Measurements from ENCODE around the gene PROC.

The PROC gene

GRCh38 chr2:127413200-127413599, 5.0 kb upstream of the PROC start:
- Histone ChIP-seq H3K27ac (ENCODE audit: low read depth, low read length) (no peak overlapping the region), H3K4me1 (ENCODE audit: control insufficient read depth in 5 of 5, insufficient read depth in 5 of 5, low read length in 5 of 5) (peaks cover 3 to 40% (median 35%) of the 10 kb centered on the region in 5 donors), H3K27me3 (ENCODE audit: control insufficient read depth in 5 of 5, insufficient read depth in 4 of 5, low read length in 5 of 5) (peaks cover 0 to 11% (median 0%) of the 10 kb centered on the region in 5 donors), H3K9ac (ENCODE audit: low read length in 5 of 5) (no peak overlapping the region), H3K36me3 (ENCODE audit: control insufficient read depth in 5 of 5, insufficient read depth in 5 of 5, low read length in 5 of 5) (no peaks in the 10 kb centered on the region), H3K9me3 (ENCODE audit: control insufficient read depth in 5 of 5, low read length in 5 of 5) (no peaks in the 10 kb centered on the region), H3K4me3 (ENCODE audit: low read depth in 1 of 5, low read length in 5 of 5) (no peak overlapping the region)

DNA sequence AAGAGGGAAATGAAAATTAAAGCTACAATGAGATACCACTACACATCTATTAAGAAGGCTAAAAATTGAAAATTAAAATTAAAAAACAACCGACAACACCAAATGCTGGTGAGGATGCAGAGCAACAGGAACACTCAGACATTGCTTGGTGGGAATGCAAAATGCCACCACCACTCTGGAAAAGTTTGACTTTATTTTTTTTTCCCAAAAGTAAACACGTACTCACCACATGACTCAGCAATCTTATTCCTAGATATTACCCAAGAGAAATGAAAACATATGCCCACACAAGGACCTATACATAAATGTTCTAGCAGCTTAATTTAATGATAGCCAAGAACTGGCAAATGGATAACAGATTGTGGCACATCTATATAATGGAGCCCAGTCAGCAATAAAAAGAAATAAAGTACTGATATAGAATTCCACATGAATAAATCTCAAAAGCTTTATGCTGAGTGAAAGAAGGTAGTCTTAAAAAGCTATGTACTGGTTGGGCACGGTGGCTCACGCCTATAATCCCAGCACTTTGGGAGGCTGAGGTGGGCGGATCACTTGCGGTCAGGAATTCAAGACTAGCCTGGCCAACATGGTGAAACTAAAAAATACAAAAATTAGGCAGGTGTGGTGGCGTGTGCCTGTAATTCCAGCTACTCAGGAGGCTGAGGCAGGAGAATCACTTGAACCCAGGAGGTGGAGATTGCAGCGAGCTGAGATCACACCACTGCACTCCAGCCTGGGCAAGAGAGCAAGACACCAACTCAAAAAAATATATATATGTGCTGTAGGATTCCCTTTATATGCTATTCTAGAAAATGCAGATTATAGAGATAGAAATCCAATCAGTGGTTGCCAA, 4.2 kb upstream of the PROC start:
- Histone ChIP-seq H3K4me3 (ENCODE audit: low read depth in 1 of 5, low read length in 5 of 5) (no peak overlapping the region), H3K27ac (ENCODE audit: low read depth, low read length) (no peak overlapping the region), H3K4me1 (ENCODE audit: control insufficient read depth in 5 of 5, insufficient read depth in 5 of 5, low read length in 5 of 5) (peaks cover 3 to 33% (median 30%) of the 10 kb centered on the region in 5 donors), H3K9me3 (ENCODE audit: control insufficient read depth in 5 of 5, low read length in 5 of 5) (no peaks in the 10 kb centered on the region), H3K9ac (ENCODE audit: low read length in 5 of 5) (no peak overlapping the region), H3K36me3 (ENCODE audit: control insufficient read depth in 5 of 5, insufficient read depth in 5 of 5, low read length in 5 of 5) (no peaks in the 10 kb centered on the region), H3K27me3 (ENCODE audit: control insufficient read depth in 5 of 5, insufficient read depth in 4 of 5, low read length in 5 of 5) (peaks cover 0 to 11% (median 0%) of the 10 kb centered on the region in 5 donors)

DNA sequence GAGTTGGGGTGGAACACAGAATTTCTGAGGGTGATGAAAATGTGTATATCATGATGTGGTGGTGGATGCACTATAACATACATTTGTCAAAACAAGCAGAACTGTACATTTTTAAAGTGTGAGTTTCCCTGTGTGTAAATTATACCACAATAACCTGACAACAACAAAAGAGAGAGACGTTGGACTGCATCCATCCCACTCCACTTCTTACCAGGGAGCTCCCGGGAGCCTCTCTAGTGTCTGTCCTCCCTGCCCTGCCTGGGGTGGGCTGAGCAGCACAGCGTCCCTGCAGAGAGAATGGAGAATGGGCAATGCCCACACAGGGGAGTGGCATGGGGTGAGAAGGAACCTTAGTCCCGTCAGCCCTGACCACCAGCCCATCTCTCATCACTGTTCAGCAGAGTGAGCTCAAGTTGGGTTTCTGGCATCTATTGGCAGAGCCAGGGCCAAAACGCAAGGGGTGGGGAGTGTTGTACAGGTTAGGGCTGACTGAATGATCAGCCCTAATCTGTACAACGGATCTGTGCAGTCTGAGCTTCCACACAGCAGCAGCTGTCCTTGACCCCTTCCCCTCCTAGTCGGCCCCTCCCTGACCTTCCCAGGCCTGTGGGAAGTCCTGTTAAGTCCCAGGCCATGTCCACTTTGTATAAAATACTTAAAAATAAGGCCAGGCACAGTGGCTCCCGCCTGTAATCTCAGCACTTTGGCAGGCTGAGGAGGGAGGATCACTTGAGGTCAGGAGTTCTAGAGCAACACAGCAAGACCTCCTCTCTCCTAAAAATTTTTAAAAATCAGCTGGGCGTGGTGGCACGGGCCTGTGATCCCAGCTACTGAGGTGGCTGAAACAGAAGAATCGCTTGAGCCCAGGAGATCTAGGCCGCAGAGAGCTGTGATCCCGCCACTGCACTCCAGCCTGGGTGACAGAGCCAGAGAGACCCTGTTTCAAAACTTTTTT, 3.3 kb upstream of the PROC start:
- Histone ChIP-seq H3K27ac (ENCODE audit: low read depth, low read length) (no peak overlapping the region), H3K4me3 (ENCODE audit: low read depth in 1 of 5, low read length in 5 of 5) (no peak overlapping the region)

GRCh38 chr2:127415593-127416505, 2.4 kb upstream of the PROC start:
- Histone ChIP-seq H3K27me3 (ENCODE audit: control insufficient read depth in 5 of 5, insufficient read depth in 4 of 5, low read length in 5 of 5) (peaks cover 0 to 26% (median 2%) of the 10 kb centered on the region in 5 donors), H3K27ac (ENCODE audit: low read depth, low read length) (no peak overlapping the region), H3K4me3 (ENCODE audit: low read depth in 1 of 5, low read length in 5 of 5) (peak overlapping the region; percentile 48 to 75 (median 63)), H3K9ac (ENCODE audit: low read length in 5 of 5) (peak overlapping the region in 2 of 5 donors; percentile 11 to 71), H3K36me3 (ENCODE audit: control insufficient read depth in 5 of 5, insufficient read depth in 5 of 5, low read length in 5 of 5) (no peaks in the 10 kb centered on the region), H3K4me1 (ENCODE audit: control insufficient read depth in 5 of 5, insufficient read depth in 5 of 5, low read length in 5 of 5) (peaks cover 3 to 40% (median 32%) of the 10 kb centered on the region in 5 donors), H3K9me3 (ENCODE audit: control insufficient read depth in 5 of 5, low read length in 5 of 5) (no peaks in the 10 kb centered on the region)

More for the DNA sequence above, 3.3 kb upstream of the PROC start:
- no peaks in the 10 kb centered on the region for H3K36me3 ChIP-seq (ENCODE audit: control insufficient read depth in 5 of 5, insufficient read depth in 5 of 5, low read length in 5 of 5)
- peaks cover 3 to 42% (median 36%) of the 10 kb centered on the region in 5 donors for H3K4me1 ChIP-seq (ENCODE audit: control insufficient read depth in 5 of 5, insufficient read depth in 5 of 5, low read length in 5 of 5)
- no peaks in the 10 kb centered on the region for H3K9me3 ChIP-seq (ENCODE audit: control insufficient read depth in 5 of 5, low read length in 5 of 5)
- H3K27me3 ChIP-seq (ENCODE audit: control insufficient read depth in 5 of 5, insufficient read depth in 4 of 5, low read length in 5 of 5) = peaks cover 0 to 17% (median 0%) of the 10 kb centered on the region in 5 donors
- no peak overlapping the region for H3K9ac ChIP-seq (ENCODE audit: low read length in 5 of 5)

- H3K27me3 ChIP-seq (ENCODE audit: control insufficient read depth in 5 of 5, insufficient read depth in 4 of 5, low read length in 5 of 5) = peaks cover 2 to 33% (median 7%) of the 10 kb centered on the region in 5 donors
- H3K27ac ChIP-seq (ENCODE audit: low read depth, low read length) = no peak overlapping the region
- H3K4me3 ChIP-seq (ENCODE audit: low read depth in 1 of 5, low read length in 5 of 5) = peak overlapping the region; percentile 48 to 75 (median 63)
- H3K9me3 ChIP-seq (ENCODE audit: control insufficient read depth in 5 of 5, low read length in 5 of 5) = no peaks in the 10 kb centered on the region
- H3K9ac ChIP-seq (ENCODE audit: low read length in 5 of 5) = peak overlapping the region in 1 of 5 donors; percentile 11
- H3K4me1 ChIP-seq (ENCODE audit: control insufficient read depth in 5 of 5, insufficient read depth in 5 of 5, low read length in 5 of 5) = peaks cover 3 to 33% (median 24%) of the 10 kb centered on the region in 5 donors
- H3K36me3 ChIP-seq (ENCODE audit: control insufficient read depth in 5 of 5, insufficient read depth in 5 of 5, low read length in 5 of 5) = no peaks in the 10 kb centered on the region
These were observed 1.7 kb upstream of the PROC start for GRCh38 chr2:127416506-127417001.

DNA sequence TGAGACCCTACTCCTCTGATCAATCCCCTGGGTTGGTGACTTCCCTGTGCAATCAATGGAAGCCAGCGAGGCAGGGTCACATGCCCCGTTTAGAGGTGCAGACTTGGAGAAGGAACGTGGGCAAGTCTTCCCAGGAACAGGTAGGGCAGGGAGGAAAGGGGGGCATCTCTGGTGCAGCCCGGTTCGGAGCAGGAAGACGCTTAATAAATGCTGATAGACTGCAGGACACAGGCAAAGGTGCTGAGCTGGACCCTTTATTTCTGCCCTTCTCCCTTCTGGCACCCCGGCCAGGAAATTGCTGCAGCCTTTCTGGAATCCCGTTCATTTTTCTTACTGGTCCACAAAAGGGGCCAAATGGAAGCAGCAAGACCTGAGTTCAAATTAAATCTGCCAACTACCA, 821 bp upstream of the PROC start:
- no peak overlapping the region for H3K9ac ChIP-seq (ENCODE audit: low read length in 5 of 5)
- H3K9me3 ChIP-seq (ENCODE audit: control insufficient read depth in 5 of 5, low read length in 5 of 5) = no peaks in the 10 kb centered on the region
- H3K36me3 ChIP-seq (ENCODE audit: control insufficient read depth in 5 of 5, insufficient read depth in 5 of 5, low read length in 5 of 5) = no peaks in the 10 kb centered on the region
- no peak overlapping the region for H3K4me3 ChIP-seq (ENCODE audit: low read depth in 1 of 5, low read length in 5 of 5)
- H3K27ac ChIP-seq (ENCODE audit: low read depth, low read length) = no peak overlapping the region
- H3K4me1 ChIP-seq (ENCODE audit: control insufficient read depth in 5 of 5, insufficient read depth in 5 of 5, low read length in 5 of 5) = peaks cover 3 to 30% (median 24%) of the 10 kb centered on the region in 5 donors
- H3K27me3 ChIP-seq (ENCODE audit: control insufficient read depth in 5 of 5, insufficient read depth in 4 of 5, low read length in 5 of 5) = peaks cover 8 to 41% (median 16%) of the 10 kb centered on the region in 5 donors

GRCh38 chr2:127419112-127419430, 844 bp downstream of the PROC start:
- H3K36me3 ChIP-seq (ENCODE audit: control insufficient read depth in 5 of 5, insufficient read depth in 5 of 5, low read length in 5 of 5) = no peaks in the 10 kb centered on the region
- peaks cover 3 to 42% (median 30%) of the 10 kb centered on the region in 5 donors for H3K4me1 ChIP-seq (ENCODE audit: control insufficient read depth in 5 of 5, insufficient read depth in 5 of 5, low read length in 5 of 5)
- H3K27me3 ChIP-seq (ENCODE audit: control insufficient read depth in 5 of 5, insufficient read depth in 4 of 5, low read length in 5 of 5) = peaks cover 9 to 47% (median 25%) of the 10 kb centered on the region in 5 donors
- no peak overlapping the region for H3K4me3 ChIP-seq (ENCODE audit: low read depth in 1 of 5, low read length in 5 of 5)
- H3K27ac ChIP-seq (ENCODE audit: low read depth, low read length) = no peak overlapping the region
- H3K9me3 ChIP-seq (ENCODE audit: control insufficient read depth in 5 of 5, low read length in 5 of 5) = no peaks in the 10 kb centered on the region
- H3K9ac ChIP-seq (ENCODE audit: low read length in 5 of 5) = no peak overlapping the region

DNA sequence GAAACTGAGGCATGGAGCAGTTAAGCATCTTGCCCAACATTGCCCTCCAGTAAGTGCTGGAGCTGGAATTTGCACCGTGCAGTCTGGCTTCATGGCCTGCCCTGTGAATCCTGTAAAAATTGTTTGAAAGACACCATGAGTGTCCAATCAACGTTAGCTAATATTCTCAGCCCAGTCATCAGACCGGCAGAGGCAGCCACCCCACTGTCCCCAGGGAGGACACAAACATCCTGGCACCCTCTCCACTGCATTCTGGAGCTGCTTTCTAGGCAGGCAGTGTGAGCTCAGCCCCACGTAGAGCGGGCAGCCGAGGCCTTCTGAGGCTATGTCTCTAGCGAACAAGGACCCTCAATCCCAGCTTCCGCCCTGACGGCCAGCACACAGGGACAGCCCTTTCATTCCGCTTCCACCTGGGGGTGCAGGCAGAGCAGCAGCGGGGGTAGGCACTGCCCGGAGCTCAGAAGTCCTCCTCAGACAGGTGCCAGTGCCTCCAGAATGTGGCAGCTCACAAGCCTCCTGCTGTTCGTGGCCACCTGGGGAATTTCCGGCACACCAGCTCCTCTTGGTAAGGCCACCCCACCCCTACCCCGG, 1.3 kb downstream of the PROC start:
- H3K4me3 ChIP-seq (ENCODE audit: low read depth in 1 of 5, low read length in 5 of 5) = no peak overlapping the region
- no peak overlapping the region for H3K9ac ChIP-seq (ENCODE audit: low read length in 5 of 5)
- no peaks in the 10 kb centered on the region for H3K36me3 ChIP-seq (ENCODE audit: control insufficient read depth in 5 of 5, insufficient read depth in 5 of 5, low read length in 5 of 5)
- no peaks in the 10 kb centered on the region for H3K9me3 ChIP-seq (ENCODE audit: control insufficient read depth in 5 of 5, low read length in 5 of 5)
- peaks cover 9 to 47% (median 25%) of the 10 kb centered on the region in 5 donors for H3K27me3 ChIP-seq (ENCODE audit: control insufficient read depth in 5 of 5, insufficient read depth in 4 of 5, low read length in 5 of 5)
- peaks cover 3 to 42% (median 30%) of the 10 kb centered on the region in 5 donors for H3K4me1 ChIP-seq (ENCODE audit: control insufficient read depth in 5 of 5, insufficient read depth in 5 of 5, low read length in 5 of 5)
- no peak overlapping the region for H3K27ac ChIP-seq (ENCODE audit: low read depth, low read length)

Measured in subcutaneous abdominal adipose tissue (tissue), 5 donors.